GM19240 (cell line): ENCODE results near the gene FAM120B.

ENCODE experiments used
- DNase-seq: peaks from one replicate; pipeline ENCODE4 v3.0.0; 2011; ENCODE audit warnings: low spot score; ENCODE audit not compliant: insufficient read length

FAM120B gene

GRCh38 chr6:170420791-170421776, 114.5 kb downstream of the FAM120B start:
- no peak for DNase-seq

- no peak for DNase-seq
These were observed 115.4 kb downstream of the FAM120B start for GRCh38 chr6:170421921-170422320.

GRCh38 chr6:170423030-170423429, 116.5 kb downstream of the FAM120B start:
- DNase-seq = peak; percentile 48

GRCh38 chr6:170423814-170424603, 117.5 kb downstream of the FAM120B start:
- DNase-seq = no peak

GRCh38 chr6:170424604-170425126, 118.1 kb downstream of the FAM120B start:
- no peak for DNase-seq

- no peak for DNase-seq
These were observed 122.9 kb downstream of the FAM120B start for GRCh38 chr6:170429450-170429849.

- DNase-seq = no peak
These were observed 126.9 kb downstream of the FAM120B start for GRCh38 chr6:170433163-170434116.

- no peak for DNase-seq
These were observed 127.7 kb downstream of the FAM120B start for GRCh38 chr6:170434117-170434820.

GRCh38 chr6:170434821-170435155, 128.2 kb downstream of the FAM120B start:
- no peak for DNase-seq

GRCh38 chr6:170435766-170436165, 129.2 kb downstream of the FAM120B start:
- no peak for DNase-seq

- DNase-seq = no peak
These were observed 129.8 kb downstream of the FAM120B start for GRCh38 chr6:170436209-170436809.

- no peak for DNase-seq
These were observed 131.3 kb downstream of the FAM120B start for GRCh38 chr6:170437719-170438401.

- peak; percentile 65 for DNase-seq
These were observed 131.8 kb downstream of the FAM120B start for GRCh38 chr6:170438402-170438753.

- DNase-seq = no peak
These were observed 132.3 kb downstream of the FAM120B start for GRCh38 chr6:170438861-170439260.

GRCh38 chr6:170439366-170440361, 133.1 kb downstream of the FAM120B start:
- DNase-seq = no peak

GRCh38 chr6:170440437-170440836, 133.9 kb downstream of the FAM120B start:
- no peak for DNase-seq

GRCh38 chr6:170441316-170441715, 134.8 kb downstream of the FAM120B start:
- DNase-seq = no peak

GRCh38 chr6:170442596-170442995, 136.0 kb downstream of the FAM120B start:
- DNase-seq = no peak
